ENCODE measurements around the gene RAB3IP. TPM values are rescaled to one million over a fixed set of nuclear protein-coding genes. Genes with fewer than 3 reads are reported as not detected.

Gene RAB3IP
- total RNA-seq, 1 donor: 9.5 TPM

- no peak for DNase-seq (ENCODE audit: low read depth)
- no peak for TF ChIP-seq CTCF (IDR thresholded peaks at IDR 0.05; ENCODE audit: insufficient read depth, low read depth, low read length)
- H3K4me3 ChIP-seq (ENCODE audit: low read depth, low read length): no peak overlapping the region
These were observed 95.0 kb downstream of the RAB3IP start for GRCh38 chr12:69833696-69834095.

- DNase-seq (ENCODE audit: low read depth): no peak
- no peak for TF ChIP-seq CTCF (IDR thresholded peaks at IDR 0.05; ENCODE audit: insufficient read depth, low read depth, low read length)
- H3K4me3 ChIP-seq (ENCODE audit: low read depth, low read length): no peak overlapping the region
These were observed 95.5 kb downstream of the RAB3IP start for GRCh38 chr12:69834147-69834546.

- no peak for TF ChIP-seq CTCF (IDR thresholded peaks at IDR 0.05; ENCODE audit: insufficient read depth, low read depth, low read length)
- no peak overlapping the region for H3K4me3 ChIP-seq (ENCODE audit: low read depth, low read length)
- no peak for DNase-seq (ENCODE audit: low read depth)
These were observed 95.9 kb downstream of the RAB3IP start for GRCh38 chr12:69834576-69834975.

GRCh38 chr12:69835081-69835480, 96.4 kb downstream of the RAB3IP start:
- no peak for DNase-seq (ENCODE audit: low read depth)
- no peak overlapping the region for H3K4me3 ChIP-seq (ENCODE audit: low read depth, low read length)
- no peak for TF ChIP-seq CTCF (IDR thresholded peaks at IDR 0.05; ENCODE audit: insufficient read depth, low read depth, low read length)

- DNase-seq (ENCODE audit: low read depth): no peak
- no peak overlapping the region for H3K4me3 ChIP-seq (ENCODE audit: low read depth, low read length)
- no peak for TF ChIP-seq CTCF (IDR thresholded peaks at IDR 0.05; ENCODE audit: insufficient read depth, low read depth, low read length)
These were observed 97.4 kb downstream of the RAB3IP start for GRCh38 chr12:69836015-69836414.

GRCh38 chr12:69837191-69837590, 98.5 kb downstream of the RAB3IP start:
- no peak for TF ChIP-seq CTCF (IDR thresholded peaks at IDR 0.05; ENCODE audit: insufficient read depth, low read depth, low read length)
- H3K4me3 ChIP-seq (ENCODE audit: low read depth, low read length): no peak overlapping the region
- no peak for DNase-seq (ENCODE audit: low read depth)

GRCh38 chr12:69837657-69838415, 99.2 kb downstream of the RAB3IP start:
- no peak overlapping the region for H3K4me3 ChIP-seq (ENCODE audit: low read depth, low read length)
- DNase-seq (ENCODE audit: low read depth): no peak
- no peak for TF ChIP-seq CTCF (IDR thresholded peaks at IDR 0.05; ENCODE audit: insufficient read depth, low read depth, low read length)
